Sigmoid colon (tissue), 3 donors: ENCODE data around the gene HAVCR1.

Experiments used
- CTCF ChIP-seq, 4 experiments: fragments of 450-650 bp in 3 of 4; fragments of 200-600 bp in 1 of 4; IDR thresholded peaks; one replicate each; pipeline ENCODE4 v1.5.1; 2016 to 2019; ENCODE audit warnings: antibody characterized with exemption in 4 of 4, mild to moderate bottlenecking in 3 of 4, moderate library complexity in 2 of 4
- POLR2A ChIP-seq, 2 donors: fragments of 450-650 bp; IDR thresholded peaks; one replicate each; pipeline ENCODE4 v1.6.1; 2016; ENCODE audit warnings: antibody characterized with exemption in 2 of 2, mild to moderate bottlenecking in 2 of 2, moderate library complexity in 2 of 2

GRCh38 chr5:157086751-157087359 is 27.9 kb upstream of the HAVCR1 start:
- TF ChIP-seq CTCF (IDR thresholded peaks at IDR 0.05) (no peak), POLR2A (IDR thresholded peaks at IDR 0.05) (no peak)
